IMR-90 (cell line): Measurements from ENCODE around the gene POMT1. TPM values are rescaled to one million over a fixed set of nuclear protein-coding genes. Genes with fewer than 3 reads are reported as not detected.

Experiments used
- ATAC-seq: fragments of 200-7000 bp; cut with Tn5 transposase; 2 replicates; pipeline ENCODE4 v1.9.1; 2020; ENCODE audit warnings: low read depth, mild to moderate bottlenecking, moderate library complexity
- BruUV-seq: library from RNA; stranded (reverse); fragments of 400-500 nt; replicated peaks from 2 replicates; lab custom pipeline; 2021; lab: Mats Ljungman, UMichigan
- CTCF ChIA-PET: fragments of 300-600 bp; formaldehyde crosslinking; extraction: SDS; loops from one replicate; lab custom pipeline; 2021; ENCODE audit warnings: antibody characterized with exemption; lab: Yijun Ruan, JAX
- POLR2A ChIA-PET: fragments of 300-600 bp; sonication (Branson Sonifier 250); formaldehyde crosslinking; loops from one replicate; lab custom pipeline; 2022; ENCODE audit warnings: antibody characterized with exemption; ENCODE audit not compliant: unreplicated experiment; lab: Charles Lee
- DNase-seq: peaks from one replicate; pipeline ENCODE4 v3.0.0; 2013
- H2AFZ ChIP-seq: replicated peaks from 2 replicates; pipeline ENCODE3; 2013; ENCODE audit warnings: low read length, mild to moderate bottlenecking; ENCODE audit not compliant: poor library complexity
- H2AK5ac ChIP-seq: 2 replicates; pipeline ENCODE4 v1.6.1; 2013; ENCODE audit warnings: low read depth, low read length, inconsistent platforms
- H2AK9ac ChIP-seq: replicated peaks from 2 replicates; pipeline ENCODE3; 2013; ENCODE audit warnings: mild to moderate bottlenecking, low read depth, low read length, moderate library complexity; ENCODE audit not compliant: poor library complexity
- H2BK120ac ChIP-seq: 2 replicates; pipeline ENCODE4 v1.6.1; 2013; ENCODE audit warnings: low read depth, low read length, inconsistent platforms
- H2BK15ac ChIP-seq: 3 replicates; pipeline ENCODE4 v1.6.1; 2013; ENCODE audit warnings: low read depth, low read length, inconsistent platforms
- H2BK20ac ChIP-seq: 2 replicates; pipeline ENCODE4 v1.6.1; 2013; ENCODE audit warnings: low read depth, mild to moderate bottlenecking, inconsistent platforms, low read length, moderate library complexity
- H2BK5ac ChIP-seq: 2 replicates; pipeline ENCODE4 v1.6.1; 2013; ENCODE audit warnings: mild to moderate bottlenecking, low read depth, low read length, inconsistent platforms; ENCODE audit not compliant: poor library complexity, severe bottlenecking
- H3K14ac ChIP-seq: replicated peaks from 2 replicates; pipeline ENCODE4 v1.6.1; 2013; ENCODE audit warnings: low read depth, low read length, inconsistent platforms
- H3K18ac ChIP-seq: 2 replicates; pipeline ENCODE4 v1.6.1; 2013; ENCODE audit warnings: low read depth, low read length, control low read depth
- H3K23ac ChIP-seq: 2 replicates; pipeline ENCODE4 v1.6.1; 2013; ENCODE audit warnings: low read depth, low read length, inconsistent platforms
- H3K27ac ChIP-seq: 2 replicates; pipeline ENCODE4 v1.5.1; 2013; ENCODE audit warnings: mild to moderate bottlenecking, control low read depth, low read length; ENCODE audit not compliant: insufficient read depth
- H3K27me3 ChIP-seq: 2 replicates; pipeline ENCODE4 v1.6.1; 2013; ENCODE audit warnings: low read length; ENCODE audit not compliant: control insufficient read depth, insufficient read depth
- H3K36me3 ChIP-seq: 2 replicates; pipeline ENCODE4 v1.6.1; 2013; ENCODE audit warnings: low read length, mixed read lengths; ENCODE audit not compliant: control insufficient read depth, insufficient read depth
- H3K4ac ChIP-seq: 2 replicates; pipeline ENCODE4 v1.6.1; 2013; ENCODE audit warnings: low read depth, low read length, inconsistent platforms
- H3K4me1 ChIP-seq: 2 replicates; pipeline ENCODE4 v1.6.1; 2013; ENCODE audit warnings: low read length, mixed read lengths; ENCODE audit not compliant: control insufficient read depth, insufficient read depth
- H3K4me2 ChIP-seq: 2 replicates; pipeline ENCODE4 v1.6.1; 2013; ENCODE audit warnings: low read depth, mild to moderate bottlenecking, control low read depth, low read length, moderate library complexity
- H3K4me3 ChIP-seq: 2 replicates; pipeline ENCODE4 v1.5.1; 2013; ENCODE audit warnings: low read depth, mild to moderate bottlenecking, control low read depth, low read length, moderate library complexity; ENCODE audit not compliant: insufficient read depth
- H3K56ac ChIP-seq: 2 replicates; pipeline ENCODE4 v1.6.1; 2013; ENCODE audit warnings: low read length, inconsistent platforms; ENCODE audit not compliant: insufficient read depth; ENCODE audit errors: extremely low read depth
- H3K79me1 ChIP-seq, 2 experiments: 2 replicates each; pipeline ENCODE4 v1.6.1; 2013; ENCODE audit warnings: low read length in 2 of 2, inconsistent platforms in 1 of 2, low read depth in 1 of 2
- H3K9ac ChIP-seq: 2 replicates; pipeline ENCODE4 v1.6.1; 2013; ENCODE audit warnings: low read depth, low read length, control low read depth
- H3K9me1 ChIP-seq: 2 replicates; pipeline ENCODE4 v1.6.1; 2013; ENCODE audit warnings: low read length, inconsistent platforms; ENCODE audit not compliant: insufficient read depth
- H3K9me3 ChIP-seq: 2 replicates; pipeline ENCODE4 v1.6.1; 2013; ENCODE audit warnings: low read length; ENCODE audit not compliant: control insufficient read depth, insufficient read depth
- H4K20me1 ChIP-seq: 2 replicates; pipeline ENCODE4 v1.6.1; 2013; ENCODE audit warnings: low read length, inconsistent platforms; ENCODE audit not compliant: insufficient read depth
- H4K5ac ChIP-seq: 2 replicates; pipeline ENCODE4 v1.6.1; 2013; ENCODE audit warnings: mild to moderate bottlenecking, low read depth, low read length, control low read depth
- H4K8ac ChIP-seq, 2 experiments: 2 replicates each; pipeline ENCODE4 v1.6.1; 2013; ENCODE audit warnings: low read depth in 2 of 2, low read length in 2 of 2, control low read depth in 1 of 2, inconsistent platforms in 1 of 2
- H4K91ac ChIP-seq: 2 replicates; pipeline ENCODE4 v1.6.1; 2013; ENCODE audit warnings: low read depth, low read length, inconsistent platforms; ENCODE audit not compliant: insufficient read depth
- NFE2L2 ChIP-seq: fragments of 150-350 bp; IDR thresholded peaks from 2 replicates; pipeline ENCODE4 v1.6.1; 2016; ENCODE audit warnings: low read depth, mild to moderate bottlenecking, low read length
- RCOR1 ChIP-seq: IDR thresholded peaks from 2 replicates; pipeline ENCODE4 v1.6.1; 2012; ENCODE audit warnings: mild to moderate bottlenecking, low read length, improper control_type of control experiment; ENCODE audit not compliant: insufficient replicate concordance
- WGBS, 2 experiments: methylation state at CpG; one replicate each; pipeline versions ENCODE4 v1.1.5 to v1.1.7; 2013; ENCODE audit warnings: missing lambda C conversion rate in 2 of 2; ENCODE audit not compliant: insufficient read length in 1 of 2; ENCODE audit errors: extremely low coverage in 2 of 2; 5-methylcytosine and 5-hydroxymethylcytosine counted together
- dilution Hi-C: fragments of 300-500 bp; cut with HindIII; formaldehyde crosslinking; loops from one replicate; pipeline ENCODE4 v1.14.3; 2018; ENCODE audit warnings: low sequenced_read_pairs; ENCODE audit not compliant: unreplicated experiment
- in situ Hi-C: fragments of 300-500 bp; cut with MboI; formaldehyde crosslinking; loops from 3 replicates; pipeline ENCODE4 v1.14.3; 2019; ENCODE audit warnings: low sequenced_read_pairs, inconsistent platforms, mixed read lengths
- intact Hi-C: fragments of 100-400 bp; cut with micrococcal nuclease; formaldehyde crosslinking; loops from 2 replicates; pipeline ENCODE4 v1.10.0; 2022
- polyA plus RNA-seq, 3 experiments: library from polyadenylated mRNA; depleted of rRNA; stranded (reverse); fragments of >200 nt; gene quantifications; 2 replicates each; pipeline ENCODE4 v1.2.3, GENCODE V29; 2012; ENCODE audit warnings: low replicate concordance in 1 of 3
- total RNA-seq: library from RNA; depleted of rRNA; stranded (reverse); fragments of >200 nt; gene quantifications from 2 replicates; pipeline ENCODE4 v1.2.3, GENCODE V29; 2012

POMT1 gene
- total and polyA plus RNA-seq, 2 of the 4 experiments (the other 2 are of a cell fraction) = 24.2 to 36.5 TPM

GRCh38 chr9:131516100-131516499 lies 13.4 kb downstream of the POMT1 start:
- dilution Hi-C loops = no loop called here
- ATAC-seq = no peak

More at GRCh38 chr9:131516100-131516499, 13.4 kb downstream of the POMT1 start:
- Histone ChIP-seq H3K79me1 (no peaks in the 10 kb centered on the region), H2BK5ac (no peak overlapping the region), H3K36me3 (peaks cover 81% of the 10 kb centered on the region), H2AK9ac (no peak overlapping the region), H2AK5ac (no peak overlapping the region), H4K91ac (no peak overlapping the region), H2BK120ac (no peak overlapping the region), H2AFZ (no peak overlapping the region), H4K8ac (no peak overlapping the region), H3K23ac (no peak overlapping the region), H3K18ac (no peak overlapping the region), H3K4me3 (no peak overlapping the region), H4K20me1 (no peaks in the 10 kb centered on the region), H3K27me3 (no peaks in the 10 kb centered on the region), H3K56ac (no peak overlapping the region), H3K27ac (no peak overlapping the region), H3K4ac (no peak overlapping the region), H2BK20ac (no peak overlapping the region), H3K9ac (no peak overlapping the region), H3K4me1 (no peaks in the 10 kb centered on the region), H3K14ac (no peak overlapping the region), H4K5ac (no peak overlapping the region), H3K4me2 (no peak overlapping the region), H3K9me1 (no peaks in the 10 kb centered on the region), H2BK15ac (no peak overlapping the region), H3K9me3 (no peaks in the 10 kb centered on the region)
- intact Hi-C loops (no loop called here), in situ Hi-C loops (no loop called here)
- no peak for TF ChIP-seq NFE2L2
- TF ChIP-seq RCOR1 = no peak
- BruUV-seq = no TSS peak
- ChIA-PET CTCF (no interaction called here), POLR2A (no interaction called here)
- no peak for DNase-seq
- WGBS, 2 experiments = 94% methylated on average over 9 of the region's 15 CpGs; no CpG with 5 or more reads in 1 of the 2 experiments
